HG03460 (cell line): Measurements from ENCODE around the gene TMEM255B.
"Not testable (repeated sequence)": the region's sequence is repeated elsewhere in the genome, so short reads cannot be mapped to it uniquely, and the experiment has no call there.

Experiments used
- ATAC-seq: cut with Tn5 transposase; IDR thresholded peaks from one replicate; pipeline ENCODE4 v1.9.1; 2021; ENCODE audit not compliant: unreplicated experiment

Gene TMEM255B

GRCh38 chr13:113830426-113830950 is 71.5 kb downstream of the TMEM255B start:
- ATAC-seq, result not testable (repeated sequence)

- no peak for ATAC-seq
These were observed 72.0 kb downstream of the TMEM255B start for GRCh38 chr13:113831061-113831460.

- ATAC-seq, result no peak
These were observed 73.2 kb downstream of the TMEM255B start for GRCh38 chr13:113832205-113832604.

GRCh38 chr13:113832631-113833030 is 73.6 kb downstream of the TMEM255B start:
- no peak for ATAC-seq

- no peak for ATAC-seq
These were observed 74.2 kb downstream of the TMEM255B start for GRCh38 chr13:113833111-113833830.

- not testable (repeated sequence) for ATAC-seq
These were observed 75.0 kb downstream of the TMEM255B start for GRCh38 chr13:113834006-113834405.

- no peak for ATAC-seq
These were observed 75.6 kb downstream of the TMEM255B start for GRCh38 chr13:113834496-113835200.

GRCh38 chr13:113835461-113836270 is 76.6 kb downstream of the TMEM255B start:
- ATAC-seq, result no peak

GRCh38 chr13:113836768-113837559 is 77.9 kb downstream of the TMEM255B start:
- ATAC-seq, result no peak

- no peak for ATAC-seq
These were observed 78.7 kb downstream of the TMEM255B start for GRCh38 chr13:113837560-113838355.

- no peak for ATAC-seq
These were observed 79.7 kb downstream of the TMEM255B start for GRCh38 chr13:113838711-113839201.

GRCh38 chr13:113839536-113840204 is 80.6 kb downstream of the TMEM255B start:
- no peak for ATAC-seq

GRCh38 chr13:113840541-113841352 is 81.7 kb downstream of the TMEM255B start:
- ATAC-seq, result no peak

GRCh38 chr13:113841353-113841650 is 82.3 kb downstream of the TMEM255B start:
- ATAC-seq, result no peak

GRCh38 chr13:113842336-113843062 is 83.5 kb downstream of the TMEM255B start:
- no peak for ATAC-seq

- no peak for ATAC-seq
These were observed 84.1 kb downstream of the TMEM255B start for GRCh38 chr13:113843063-113843654.

GRCh38 chr13:113843864-113844556 is 85.0 kb downstream of the TMEM255B start:
- no peak for ATAC-seq
